Measurements from ENCODE around the gene P4HA2.

DNA sequence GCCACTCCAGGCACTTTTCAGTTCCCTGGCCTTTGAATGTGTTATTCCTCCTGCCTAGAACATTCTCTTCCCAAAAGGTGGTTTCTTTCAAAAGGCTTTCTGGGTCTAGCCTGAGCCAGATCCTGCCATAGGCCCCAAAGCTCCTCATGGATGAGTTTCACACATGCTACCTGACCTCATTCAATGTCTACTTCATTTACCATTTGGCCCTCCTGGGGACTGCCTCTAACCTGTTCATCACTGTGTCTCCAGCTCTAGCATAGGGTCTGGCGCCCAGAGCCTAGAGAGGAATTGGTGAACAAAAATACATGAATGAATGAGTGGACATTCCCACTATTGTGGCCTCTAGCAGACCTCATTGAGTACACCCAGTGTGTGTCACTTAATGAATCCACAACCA is 5.4 kb upstream of the P4HA2 start:
- TF ChIP-seq, protein P1, sequence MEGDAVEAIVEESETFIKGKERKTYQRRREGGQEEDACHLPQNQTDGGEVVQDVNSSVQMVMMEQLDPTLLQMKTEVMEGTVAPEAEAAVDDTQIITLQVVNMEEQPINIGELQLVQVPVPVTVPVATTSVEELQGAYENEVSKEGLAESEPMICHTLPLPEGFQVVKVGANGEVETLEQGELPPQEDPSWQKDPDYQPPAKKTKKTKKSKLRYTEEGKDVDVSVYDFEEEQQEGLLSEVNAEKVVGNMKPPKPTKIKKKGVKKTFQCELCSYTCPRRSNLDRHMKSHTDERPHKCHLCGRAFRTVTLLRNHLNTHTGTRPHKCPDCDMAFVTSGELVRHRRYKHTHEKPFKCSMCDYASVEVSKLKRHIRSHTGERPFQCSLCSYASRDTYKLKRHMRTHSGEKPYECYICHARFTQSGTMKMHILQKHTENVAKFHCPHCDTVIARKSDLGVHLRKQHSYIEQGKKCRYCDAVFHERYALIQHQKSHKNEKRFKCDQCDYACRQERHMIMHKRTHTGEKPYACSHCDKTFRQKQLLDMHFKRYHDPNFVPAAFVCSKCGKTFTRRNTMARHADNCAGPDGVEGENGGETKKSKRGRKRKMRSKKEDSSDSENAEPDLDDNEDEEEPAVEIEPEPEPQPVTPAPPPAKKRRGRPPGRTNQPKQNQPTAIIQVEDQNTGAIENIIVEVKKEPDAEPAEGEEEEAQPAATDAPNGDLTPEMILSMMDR (IDR thresholded peaks at IDR 0.05; ENCODE audit: low read length): no peak
- no peak for TF ChIP-seq EZH2 (optimal IDR thresholded peaks at IDR 0.05; ENCODE audit: low read depth, low read length)
- TF ChIP-seq EZH2phosphoT487 (IDR thresholded peaks at IDR 0.05; ENCODE audit: low read length): no peak

All from MM.1S (cell line).